Superior temporal gyrus (tissue), 1 donor: ENCODE data around the gene FCHO2.

Source experiments
- DNase-seq: peaks from one replicate; pipeline ENCODE4 v3.0.0-alpha.2; 2016; ENCODE audit errors: extremely low spot score

FCHO2 gene

GRCh38 chr5:73114044-73114688 lies 158.3 kb downstream of the FCHO2 start:
- no peak for DNase-seq

GRCh38 chr5:73115399-73116051 lies 159.7 kb downstream of the FCHO2 start:
- no peak for DNase-seq

DNA sequence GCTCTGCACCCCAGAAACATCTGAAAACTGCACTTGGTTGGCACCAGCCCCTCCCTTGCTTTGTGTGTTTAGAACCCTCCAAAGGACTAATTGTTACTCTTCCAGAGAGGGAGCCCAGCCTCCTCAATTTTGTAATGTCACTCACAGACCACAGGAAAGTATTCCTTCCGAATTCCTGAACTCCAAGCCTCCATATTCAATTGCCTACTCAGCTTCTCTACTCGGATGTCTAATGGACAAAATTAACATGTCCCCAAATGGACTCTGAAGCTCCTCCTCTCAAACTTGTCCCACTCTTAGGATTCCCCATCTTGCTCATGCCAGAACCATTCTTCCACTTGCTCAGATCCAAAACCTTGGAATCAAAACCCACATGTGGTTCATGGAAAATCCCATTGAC lies 160.7 kb downstream of the FCHO2 start:
- no peak for DNase-seq

- no peak for DNase-seq
Measured at GRCh38 chr5:73117088-73117740, 161.4 kb downstream of the FCHO2 start.

GRCh38 chr5:73118391-73118973 lies 162.6 kb downstream of the FCHO2 start:
- peak; percentile 82 for DNase-seq

DNA sequence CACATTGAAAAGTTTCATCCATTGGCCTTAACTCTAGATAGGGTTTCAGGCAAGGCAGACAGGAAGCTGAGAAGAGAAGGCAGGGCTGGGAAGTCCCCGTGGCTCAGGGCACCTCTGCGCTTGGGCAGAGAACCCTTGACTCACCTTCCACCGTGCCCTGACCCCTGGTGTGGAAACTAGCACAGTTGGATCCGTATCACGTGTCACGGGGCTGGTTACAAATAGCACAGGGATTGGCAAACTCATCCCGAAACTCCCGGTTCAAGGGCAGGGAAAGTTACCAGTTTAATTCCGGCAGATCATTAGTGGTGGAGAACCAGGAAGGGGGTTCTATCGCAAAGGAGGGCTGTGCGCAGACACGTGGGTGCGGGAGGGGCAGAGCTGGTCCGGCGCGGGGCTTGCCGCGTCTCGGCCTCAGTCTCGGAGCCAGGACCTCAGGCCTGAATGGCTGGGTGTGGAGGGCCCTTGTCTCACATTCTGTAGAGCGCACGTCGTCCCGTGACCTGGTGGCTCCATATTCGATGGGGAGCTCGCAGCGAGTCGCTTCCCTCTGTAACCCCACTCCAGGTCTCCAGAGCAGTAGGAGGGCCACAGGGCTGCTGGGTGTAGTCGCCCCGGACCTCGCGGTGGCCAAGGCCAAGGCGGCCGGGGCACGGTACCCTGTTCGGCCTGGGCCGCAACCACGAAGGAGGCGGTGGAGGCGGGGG lies 163.8 kb downstream of the FCHO2 start:
- DNase-seq = no peak

DNA sequence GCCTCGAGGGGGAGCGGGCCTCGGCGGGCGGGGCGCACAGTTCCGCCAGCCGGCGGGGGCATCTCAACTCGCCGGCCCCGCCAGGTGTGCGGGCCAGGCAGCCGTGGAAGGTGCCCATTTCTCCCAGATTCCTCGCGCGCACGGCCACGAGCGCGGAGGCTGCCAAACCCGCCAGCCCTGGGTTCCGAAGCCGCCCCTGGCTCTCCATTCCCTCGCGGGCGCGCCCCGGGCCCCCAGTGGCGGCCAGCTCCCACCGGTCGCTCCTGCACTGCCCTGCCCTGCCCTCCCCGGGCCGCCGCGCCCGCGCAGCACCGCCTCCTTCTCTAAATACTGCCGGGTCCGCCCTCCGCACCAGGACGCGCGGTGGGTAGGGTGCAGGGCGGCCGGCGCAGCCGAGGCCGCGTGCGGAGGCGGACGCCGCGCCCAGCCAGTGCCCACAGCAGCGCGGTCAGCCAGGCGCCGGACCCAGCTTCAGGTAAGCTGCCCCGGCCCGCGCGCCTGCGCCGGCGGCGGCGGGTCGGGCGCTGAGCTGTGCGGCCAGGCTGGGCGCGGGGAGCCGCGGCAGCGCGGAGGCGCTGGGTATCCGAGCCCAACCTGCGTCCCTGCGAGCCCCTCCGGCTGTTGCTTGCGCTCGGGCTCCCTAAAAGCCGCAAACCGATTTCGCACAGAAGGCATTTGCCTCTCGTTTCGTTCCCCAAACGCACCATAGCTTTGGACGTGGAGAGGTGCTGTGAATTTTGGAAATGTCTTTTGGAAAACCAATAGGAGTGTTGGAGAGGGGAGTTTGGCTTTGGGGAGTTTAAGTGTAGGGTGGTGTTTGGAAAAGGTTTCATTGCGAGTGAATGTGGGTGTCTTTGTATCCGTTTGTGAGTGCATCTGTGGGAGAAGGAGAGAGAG lies 164.6 kb downstream of the FCHO2 start, which contains the start of gene TMEM171:
TSS of gene TMEM171 (plus strand) at position 354 of the 897 bp plus-strand sequence. CDS start 2,799 bp downstream, outside the sequence.
- no peak for DNase-seq

DNA sequence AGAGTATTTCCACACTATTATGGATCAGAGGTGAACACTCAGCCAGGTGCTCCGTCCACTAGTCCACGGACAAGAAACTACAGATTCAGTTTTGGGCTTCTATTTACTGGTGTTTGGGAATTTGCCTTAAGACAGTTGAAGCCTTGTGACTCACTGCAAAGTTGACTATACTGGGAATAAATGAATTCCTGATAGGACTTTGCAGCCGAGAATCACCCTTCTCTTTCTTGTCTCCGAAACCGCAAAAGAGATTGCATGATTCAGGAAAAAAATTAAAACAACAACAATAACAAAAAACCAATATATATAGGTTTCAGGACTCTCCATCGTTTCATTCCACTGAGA lies 165.2 kb downstream of the FCHO2 start:
- peak; percentile 25 for DNase-seq

DNA sequence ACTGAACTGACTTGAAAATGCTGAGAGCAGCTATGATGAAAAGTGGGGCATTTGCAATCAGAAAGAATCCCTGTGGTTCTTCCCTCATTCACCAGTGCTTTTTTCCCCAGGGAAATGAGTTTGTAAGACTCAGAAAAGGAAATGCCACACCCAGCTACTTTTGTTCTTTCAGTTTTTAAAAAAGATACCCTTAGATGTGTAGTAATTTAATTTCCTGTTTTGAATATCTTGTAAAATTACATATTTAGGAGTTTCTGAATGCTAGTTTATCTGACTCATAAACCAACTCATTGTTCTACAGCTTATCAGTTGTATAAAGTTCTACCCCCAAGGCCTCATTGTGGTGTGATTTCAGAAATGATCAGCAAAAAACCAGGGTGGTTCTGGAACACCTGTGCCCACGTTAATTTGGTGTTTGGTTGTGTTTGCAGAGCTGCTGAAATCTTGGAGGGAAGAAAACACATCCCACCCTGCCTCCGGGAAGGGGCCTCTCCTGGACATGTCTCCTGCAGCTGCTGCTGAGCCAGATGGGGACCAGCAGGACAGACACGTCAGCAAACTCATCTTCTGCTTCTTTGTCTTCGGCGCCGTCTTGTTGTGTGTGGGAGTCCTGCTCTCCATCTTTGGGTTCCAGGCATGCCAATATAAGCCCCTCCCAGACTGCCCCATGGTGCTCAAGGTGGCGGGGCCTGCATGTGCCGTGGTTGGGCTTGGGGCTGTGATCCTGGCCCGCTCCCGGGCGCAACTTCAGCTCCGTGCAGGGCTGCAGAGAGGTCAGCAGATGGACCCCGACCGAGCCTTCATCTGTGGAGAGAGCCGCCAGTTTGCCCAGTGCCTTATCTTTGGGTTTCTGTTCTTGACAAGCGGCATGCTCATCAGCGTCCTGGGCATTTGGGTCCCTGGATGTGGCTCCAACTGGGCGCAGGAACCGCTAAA lies 167.3 kb downstream of the FCHO2 start:
- DNase-seq = no peak

DNA sequence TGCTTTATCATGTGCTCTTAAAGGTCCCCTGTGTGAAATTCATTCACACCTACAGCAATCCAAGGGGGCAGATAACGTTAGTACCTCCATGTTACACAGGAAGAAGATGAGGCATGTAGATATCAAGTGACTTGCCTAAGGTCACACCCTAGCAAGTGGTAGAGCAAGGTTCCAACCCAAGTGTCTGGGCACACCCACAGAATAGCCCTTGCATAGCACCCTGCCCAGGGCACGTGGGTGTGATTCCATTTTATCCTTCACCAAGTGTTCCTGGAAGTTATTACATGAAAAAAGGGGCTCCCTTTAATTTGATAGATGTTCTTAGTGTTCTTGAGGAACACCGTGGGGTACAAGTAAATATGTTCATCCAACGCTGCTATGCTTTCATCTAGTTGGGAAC lies 169.4 kb downstream of the FCHO2 start:
- no peak for DNase-seq

DNA sequence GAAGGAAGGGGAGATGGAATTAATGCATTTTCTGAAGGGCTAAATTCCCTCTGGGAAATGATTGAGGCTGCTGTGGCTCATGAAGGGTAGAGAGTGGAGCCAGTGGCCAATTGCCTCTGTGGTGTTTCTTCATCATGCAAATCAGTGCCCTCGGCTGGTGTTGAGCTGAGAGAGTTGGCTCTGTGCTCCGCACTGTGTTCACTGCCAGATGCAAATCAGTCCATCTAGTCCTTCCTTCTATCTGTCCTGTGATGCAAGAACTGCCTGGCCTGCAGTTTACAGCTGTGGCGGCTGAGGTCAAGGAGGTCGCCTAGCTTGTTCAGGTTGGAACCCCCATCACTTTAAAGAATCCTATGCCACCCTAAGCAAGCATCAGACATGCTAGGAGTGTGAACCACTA lies 170.5 kb downstream of the FCHO2 start:
- peak; percentile 84 for DNase-seq

- no peak for DNase-seq
Measured at GRCh38 chr5:73126957-73127356, 171.1 kb downstream of the FCHO2 start.

GRCh38 chr5:73129143-73129542 lies 173.3 kb downstream of the FCHO2 start:
- DNase-seq = no peak

DNA sequence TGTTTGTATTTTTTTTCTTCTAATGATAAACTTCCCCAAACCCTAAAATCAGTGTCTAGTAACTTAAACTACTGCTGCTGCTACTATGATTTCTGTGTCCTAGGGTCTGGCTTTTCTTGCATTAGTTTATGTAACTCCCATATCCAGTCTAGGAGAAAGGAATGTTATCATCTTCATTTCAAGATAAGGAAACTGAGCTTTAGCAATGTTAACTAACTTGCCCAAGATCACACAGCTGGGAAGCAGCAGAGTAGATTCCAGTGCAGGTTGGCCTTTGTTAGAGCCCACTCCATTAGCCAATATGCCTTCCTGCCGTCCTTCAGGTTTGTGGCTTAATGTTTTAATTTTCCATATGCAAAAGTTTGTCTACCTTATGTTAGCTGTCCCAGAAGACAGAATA lies 175.0 kb downstream of the FCHO2 start:
- DNase-seq = no peak

GRCh38 chr5:73131711-73132425 lies 176.0 kb downstream of the FCHO2 start:
- no peak for DNase-seq

- no peak for DNase-seq
Measured at GRCh38 chr5:73132759-73133158, 176.9 kb downstream of the FCHO2 start.

DNA sequence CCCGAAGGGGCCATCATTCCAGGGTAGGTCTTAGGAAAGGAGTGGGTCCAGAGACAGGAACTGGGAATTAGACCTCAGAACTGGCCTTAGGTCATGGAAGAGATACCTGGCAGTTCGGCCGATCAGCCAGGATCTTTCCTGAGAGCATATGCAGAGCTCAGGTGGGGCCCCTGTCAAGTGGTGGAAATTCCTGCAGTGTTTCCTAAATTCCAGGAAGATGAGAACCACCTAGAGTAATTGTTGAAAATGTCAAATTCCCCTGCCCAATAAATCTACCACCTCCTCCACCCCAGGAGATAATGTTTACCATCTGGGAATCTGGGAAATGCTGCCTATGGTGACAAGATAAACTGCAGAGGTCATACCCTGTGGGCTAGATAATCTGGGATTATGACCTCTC lies 179.2 kb downstream of the FCHO2 start:
- DNase-seq = no peak

DNA sequence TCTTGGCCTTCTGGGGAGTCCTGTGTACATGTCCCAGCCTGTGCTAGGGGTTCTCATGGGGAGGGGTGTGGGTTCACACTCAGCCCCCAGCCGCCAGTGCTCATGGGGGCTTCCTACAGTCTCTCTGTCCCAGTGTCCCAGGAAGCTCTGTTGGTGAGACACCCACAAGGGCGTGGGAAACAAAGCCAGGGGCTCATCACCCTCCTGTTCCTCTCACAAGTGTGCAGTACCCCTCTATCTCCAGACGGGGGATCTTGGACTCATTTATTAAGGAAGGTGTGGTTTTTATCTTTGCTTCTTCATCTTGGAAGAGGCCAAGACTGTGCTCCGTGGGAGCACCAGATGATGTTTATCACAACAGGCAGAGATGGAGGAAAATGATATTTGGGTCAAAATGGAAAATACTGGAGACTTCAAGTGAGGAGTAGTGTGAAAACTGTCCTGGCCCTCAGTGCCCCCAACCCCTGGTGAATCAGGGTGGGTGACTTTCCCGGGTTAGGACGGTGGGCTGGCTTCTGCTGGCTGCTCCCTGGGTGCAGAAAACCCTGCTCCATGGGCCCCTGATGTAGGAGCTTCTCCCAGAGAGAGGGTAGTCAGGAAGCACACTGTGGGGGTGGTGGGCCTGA lies 179.7 kb downstream of the FCHO2 start:
- DNase-seq = no peak

DNA sequence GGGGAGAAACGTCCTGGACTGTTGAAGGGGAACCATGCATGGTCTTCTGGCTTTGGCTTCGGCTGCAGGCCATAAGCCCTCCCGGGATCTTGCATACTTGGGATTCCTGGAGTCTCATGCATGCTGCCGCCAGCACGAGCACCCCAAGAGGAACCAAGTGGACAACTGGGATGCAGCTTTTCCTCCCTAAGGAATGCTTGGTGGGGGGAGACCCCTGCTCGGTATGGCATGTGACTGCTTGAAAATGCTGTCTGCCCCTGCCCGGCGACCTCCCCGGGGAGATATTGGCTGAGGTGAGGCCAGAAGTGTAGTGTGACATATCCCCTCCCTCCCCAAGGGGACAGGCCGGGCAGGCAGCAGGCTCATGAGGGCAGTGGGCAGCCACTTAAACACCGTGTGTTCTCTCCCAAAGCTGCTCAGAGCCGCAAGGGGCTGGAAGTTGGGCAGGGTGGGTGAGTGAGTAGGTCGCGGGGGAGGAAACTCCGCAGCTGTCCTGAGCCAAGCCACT lies 180.3 kb downstream of the FCHO2 start:
- no peak for DNase-seq
